ENCODE data around the gene ARTN.
A peak's percentile ranks its signal among the peaks of the same experiment; 100 is the strongest.

GRCh38 chr1:43946236-43947060 lies 12.8 kb downstream of the ARTN start, which contains the start of gene IPO13:
- TF ChIP-seq POLR2AphosphoS5 (IDR thresholded peaks at IDR 0.05; ENCODE audit: low read depth, low read length) (peak; percentile 83), POLR2A (IDR thresholded peaks at IDR 0.05; ENCODE audit: low read depth, low read length) (peak; percentile 88), TAF1 (IDR thresholded peaks at IDR 0.05; ENCODE audit: borderline replicate concordance, low read depth, low read length) (peak; percentile 89)

Measured in GM12892 (cell line).